ENCODE data around the gene IL1B. TPM values are rescaled to one million over a fixed set of nuclear protein-coding genes. Genes with fewer than 3 reads are reported as not detected.

Gene IL1B
- total RNA-seq, 6 experiments from 2014 or later: 0.19 to 4.1 (median 0.49) TPM; not detected in 1

GRCh38 chr2:112791019-112791418, 45.6 kb downstream of the IL1B start:
- TF ChIP-seq CTCF (IDR thresholded peaks at IDR 0.05) (no peak), POLR2A (IDR thresholded peaks at IDR 0.05) (no peak)
- no CpG with 5 or more reads among the region's 3 CpGs for WGBS (ENCODE audit: insufficient coverage, low coverage, low lambda C conversion rate, missing lambda C conversion rate)
- H3K4me3 ChIP-seq: no peak overlapping the region
- H3K27me3 ChIP-seq: no peaks in the 10 kb centered on the region
- peaks cover 0 to 16% (median 2%) of the 10 kb centered on the region in 4 donors for H3K4me1 ChIP-seq
- H3K27ac ChIP-seq: no peak overlapping the region
- H3K36me3 ChIP-seq: no peaks in the 10 kb centered on the region
- intact Hi-C loops (cut with DNase I): no loop called here
- DNase-seq: no peak
- H3K9me3 ChIP-seq: no peaks in the 10 kb centered on the region
- ATAC-seq: no peak

DNA sequence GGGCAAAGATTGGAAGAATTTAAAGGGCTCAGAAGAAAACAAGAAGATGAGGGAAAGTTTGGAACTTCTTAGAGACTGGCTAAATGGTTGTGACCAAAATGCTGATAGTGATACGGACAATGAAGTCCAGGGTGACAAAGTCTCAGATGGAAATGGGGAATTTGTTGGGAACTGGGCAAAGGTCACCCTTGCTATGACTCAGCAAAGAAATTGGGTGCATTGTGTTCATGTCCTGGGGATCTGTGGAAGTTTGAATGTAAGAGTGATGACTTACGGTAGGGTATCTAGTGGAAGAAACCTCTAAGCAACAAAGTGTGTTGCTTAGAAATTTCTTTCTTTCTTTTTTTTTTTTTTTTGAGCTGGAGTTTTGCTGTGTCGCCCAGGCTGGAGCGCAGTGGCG, 46.3 kb downstream of the IL1B start:
- H3K27me3 ChIP-seq: no peaks in the 10 kb centered on the region
- no peak overlapping the region for H3K4me3 ChIP-seq
- intact Hi-C loops (cut with DNase I): no loop called here
- no peak for DNase-seq
- WGBS (ENCODE audit: insufficient coverage, low coverage, low lambda C conversion rate, missing lambda C conversion rate): 73% methylated on average over 5 of the region's 5 CpGs
- H3K9me3 ChIP-seq: no peaks in the 10 kb centered on the region
- H3K27ac ChIP-seq: no peak overlapping the region
- H3K4me1 ChIP-seq: peaks cover 0 to 16% (median 2%) of the 10 kb centered on the region in 4 donors
- TF ChIP-seq POLR2A (IDR thresholded peaks at IDR 0.05) (no peak), CTCF (IDR thresholded peaks at IDR 0.05) (no peak)
- no peaks in the 10 kb centered on the region for H3K36me3 ChIP-seq
- peak in 3 of 4 donors; percentile 31 to 55 (median 37) for ATAC-seq

DNA sequence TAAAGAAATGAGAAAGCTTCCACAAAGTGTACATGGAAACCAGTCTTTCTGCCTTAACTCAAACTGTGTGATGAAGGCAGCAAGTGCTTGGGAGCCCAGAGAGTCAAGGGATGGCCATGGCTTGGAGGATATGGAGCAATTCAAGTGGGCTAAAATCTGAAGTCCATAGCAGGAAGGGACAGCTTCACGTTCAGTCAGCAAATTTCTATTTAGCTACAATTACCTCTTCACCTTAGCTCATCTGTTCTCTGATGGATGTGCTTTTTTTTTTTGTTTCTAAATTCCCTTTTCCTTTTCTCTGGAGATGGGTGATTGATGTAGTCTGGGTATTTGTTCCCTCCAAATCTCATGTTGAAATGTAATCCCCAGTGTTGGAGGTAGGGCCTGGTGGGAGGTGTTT, 47.4 kb downstream of the IL1B start:
- TF ChIP-seq CTCF (IDR thresholded peaks at IDR 0.05): no peak
- TF ChIP-seq POLR2A (IDR thresholded peaks at IDR 0.05): no peak
- intact Hi-C loops (cut with DNase I): no loop called here

DNA sequence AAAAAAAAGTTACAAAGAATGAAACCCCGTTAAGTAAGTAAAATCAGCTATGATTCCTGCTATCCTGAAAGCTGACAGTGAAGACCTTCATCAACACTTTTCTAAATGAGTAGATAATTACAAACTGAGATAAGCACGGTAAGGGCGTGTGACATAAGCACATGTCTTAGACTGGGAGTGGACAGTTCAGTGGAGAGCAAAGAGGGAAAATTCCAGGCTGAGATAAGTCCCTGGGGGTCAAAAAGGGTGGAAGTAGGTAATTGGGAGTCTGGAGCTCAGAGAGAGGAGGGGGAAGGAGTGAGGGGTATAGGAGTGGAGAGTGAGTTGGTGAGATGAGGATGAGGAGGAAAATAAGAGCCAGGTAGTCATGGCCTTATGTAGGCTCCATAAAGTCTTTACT, 47.9 kb downstream of the IL1B start:
- Histone ChIP-seq H3K27me3 (no peaks in the 10 kb centered on the region), H3K9me3 (no peaks in the 10 kb centered on the region), H3K27ac (no peak overlapping the region), H3K4me3 (no peak overlapping the region), H3K36me3 (no peaks in the 10 kb centered on the region), H3K4me1 (no peaks in the 10 kb centered on the region)
- TF ChIP-seq CTCF (IDR thresholded peaks at IDR 0.05) (no peak), POLR2A (IDR thresholded peaks at IDR 0.05) (no peak)
- DNase-seq (no peak), ATAC-seq (no peak)
- WGBS (ENCODE audit: insufficient coverage, low coverage, low lambda C conversion rate, missing lambda C conversion rate): 90% methylated on average over 3 of the region's 3 CpGs
- intact Hi-C loops (cut with DNase I): no loop called here

More for the DNA sequence above, 47.4 kb downstream of the IL1B start:
- Histone ChIP-seq H3K4me3 (no peak overlapping the region), H3K27ac (no peak overlapping the region), H3K4me1 (peaks cover 0 to 5% (median 2%) of the 10 kb centered on the region in 4 donors), H3K27me3 (no peaks in the 10 kb centered on the region), H3K36me3 (no peaks in the 10 kb centered on the region), H3K9me3 (no peaks in the 10 kb centered on the region)
- DNase-seq (no peak), ATAC-seq (no peak)
- WGBS (ENCODE audit: insufficient coverage, low coverage, low lambda C conversion rate, missing lambda C conversion rate): no CpG with 5 or more reads among the region's 1 CpG

All from right lobe of liver (tissue), 6 donors.